ENCODE results near the gene PAPPA.

The PAPPA gene

DNA sequence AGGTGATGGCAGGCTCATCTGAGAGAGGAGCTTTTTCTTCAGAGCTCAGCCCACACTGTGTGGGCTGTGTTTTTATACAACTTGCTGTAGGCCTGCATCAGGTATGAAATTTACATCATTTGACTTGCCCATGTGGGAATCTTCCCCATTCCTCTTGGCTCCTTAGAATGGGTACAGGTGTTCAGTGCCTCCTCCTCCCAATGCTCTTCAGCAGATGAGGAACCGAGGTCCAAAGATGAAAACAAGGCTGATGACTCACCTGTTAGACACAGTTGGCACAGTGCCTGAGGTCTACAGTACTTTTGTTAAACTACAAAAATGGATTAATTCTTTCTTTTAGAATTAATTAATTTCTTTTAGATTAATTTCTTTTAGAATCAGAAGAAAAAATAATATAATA, 20.8 kb downstream of the PAPPA start:
- TF ChIP-seq ZNF184 (tag by site-specific recombination; IDR thresholded peaks at IDR 0.05): no peak
- 0 out of 2 replicates have a peak, but pooled peaks have one; percentile 18 for TF ChIP-seq EGR2 (tag by site-specific recombination; IDR thresholded peaks at IDR 0.05; ENCODE audit: low read depth)
- Histone ChIP-seq H3K27ac (ENCODE audit: extremely low read depth, low read depth, low read length) (no peak overlapping the region), H3K4me3 (ENCODE audit: low read depth, low read length) (no peak overlapping the region), H3K4me1 (ENCODE audit: control insufficient read depth, insufficient read depth, low read length) (no peaks in the 10 kb centered on the region), H3K9me3 (ENCODE audit: control insufficient read depth, insufficient read depth, low read depth, low read length) (no peaks in the 10 kb centered on the region), H3K36me3 (ENCODE audit: control insufficient read depth in 2 of 2, insufficient read depth in 1 of 2, low read length in 2 of 2) (no peaks in the 10 kb centered on the region)
- POLR2A ChIA-PET: no interaction called here
- CTCF ChIA-PET: no interaction called here

GRCh38 chr9:116175614-116176013, 22.0 kb downstream of the PAPPA start:
- no peak overlapping the region for H3K27ac ChIP-seq (ENCODE audit: extremely low read depth, low read depth, low read length)
- no peaks in the 10 kb centered on the region for H3K9me3 ChIP-seq (ENCODE audit: control insufficient read depth, insufficient read depth, low read depth, low read length)
- no peaks in the 10 kb centered on the region for H3K36me3 ChIP-seq (ENCODE audit: control insufficient read depth in 2 of 2, insufficient read depth in 1 of 2, low read length in 2 of 2)
- 0 out of 2 replicates have a peak, but pooled peaks cover 2% of the 10 kb centered on the region for H3K4me1 ChIP-seq (ENCODE audit: control insufficient read depth, insufficient read depth, low read length)
- ChIA-PET POLR2A (no interaction called here), CTCF (no interaction called here)
- no peak overlapping the region for H3K4me3 ChIP-seq (ENCODE audit: low read depth, low read length)
- TF ChIP-seq IKZF3 (tag by site-specific recombination; IDR thresholded peaks at IDR 0.05): no peak
- TF ChIP-seq, protein P1, sequence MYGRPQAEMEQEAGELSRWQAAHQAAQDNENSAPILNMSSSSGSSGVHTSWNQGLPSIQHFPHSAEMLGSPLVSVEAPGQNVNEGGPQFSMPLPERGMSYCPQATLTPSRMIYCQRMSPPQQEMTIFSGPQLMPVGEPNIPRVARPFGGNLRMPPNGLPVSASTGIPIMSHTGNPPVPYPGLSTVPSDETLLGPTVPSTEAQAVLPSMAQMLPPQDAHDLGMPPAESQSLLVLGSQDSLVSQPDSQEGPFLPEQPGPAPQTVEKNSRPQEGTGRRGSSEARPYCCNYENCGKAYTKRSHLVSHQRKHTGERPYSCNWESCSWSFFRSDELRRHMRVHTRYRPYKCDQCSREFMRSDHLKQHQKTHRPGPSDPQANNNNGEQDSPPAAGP (tag by site-specific recombination; IDR thresholded peaks at IDR 0.05): no peak

GRCh38 chr9:116178481-116179211, 25.1 kb downstream of the PAPPA start:
- Histone ChIP-seq H3K4me1 (ENCODE audit: control insufficient read depth, insufficient read depth, low read length) (peaks cover 4% of the 10 kb centered on the region; the same call in 1 of the 2 replicates), H3K9me3 (ENCODE audit: control insufficient read depth, insufficient read depth, low read depth, low read length) (no peaks in the 10 kb centered on the region), H3K36me3 (ENCODE audit: control insufficient read depth in 2 of 2, insufficient read depth in 1 of 2, low read length in 2 of 2) (no peaks in the 10 kb centered on the region), H3K4me3 (ENCODE audit: low read depth, low read length) (no peak overlapping the region), H3K27ac (ENCODE audit: extremely low read depth, low read depth, low read length) (no peak overlapping the region)
- TF ChIP-seq ZNF398 (tag by site-specific recombination; IDR thresholded peaks at IDR 0.05) (no peak), ZNF292 (tag by site-specific recombination; IDR thresholded peaks at IDR 0.05; ENCODE audit: borderline replicate concordance, low read depth) (no peak), ZNF157 (tag by site-specific recombination; IDR thresholded peaks at IDR 0.05) (no peak), ZNF521 (tag by site-specific recombination; IDR thresholded peaks at IDR 0.05) (no peak), ZNF184 (tag by site-specific recombination; IDR thresholded peaks at IDR 0.05) (no peak)
- TF ChIP-seq, protein P2, sequence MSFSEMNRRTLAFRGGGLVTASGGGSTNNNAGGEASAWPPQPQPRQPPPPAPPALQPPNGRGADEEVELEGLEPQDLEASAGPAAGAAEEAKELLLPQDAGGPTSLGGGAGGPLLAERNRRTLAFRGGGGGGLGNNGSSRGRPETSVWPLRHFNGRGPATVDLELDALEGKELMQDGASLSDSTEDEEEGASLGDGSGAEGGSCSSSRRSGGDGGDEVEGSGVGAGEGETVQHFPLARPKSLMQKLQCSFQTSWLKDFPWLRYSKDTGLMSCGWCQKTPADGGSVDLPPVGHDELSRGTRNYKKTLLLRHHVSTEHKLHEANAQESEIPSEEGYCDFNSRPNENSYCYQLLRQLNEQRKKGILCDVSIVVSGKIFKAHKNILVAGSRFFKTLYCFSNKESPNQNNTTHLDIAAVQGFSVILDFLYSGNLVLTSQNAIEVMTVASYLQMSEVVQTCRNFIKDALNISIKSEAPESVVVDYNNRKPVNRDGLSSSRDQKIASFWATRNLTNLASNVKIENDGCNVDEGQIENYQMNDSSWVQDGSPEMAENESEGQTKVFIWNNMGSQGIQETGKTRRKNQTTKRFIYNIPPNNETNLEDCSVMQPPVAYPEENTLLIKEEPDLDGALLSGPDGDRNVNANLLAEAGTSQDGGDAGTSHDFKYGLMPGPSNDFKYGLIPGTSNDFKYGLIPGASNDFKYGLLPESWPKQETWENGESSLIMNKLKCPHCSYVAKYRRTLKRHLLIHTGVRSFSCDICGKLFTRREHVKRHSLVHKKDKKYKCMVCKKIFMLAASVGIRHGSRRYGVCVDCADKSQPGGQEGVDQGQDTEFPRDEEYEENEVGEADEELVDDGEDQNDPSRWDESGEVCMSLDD (tag by site-specific recombination; IDR thresholded peaks at IDR 0.05): no peak
- TF ChIP-seq, protein P3, sequence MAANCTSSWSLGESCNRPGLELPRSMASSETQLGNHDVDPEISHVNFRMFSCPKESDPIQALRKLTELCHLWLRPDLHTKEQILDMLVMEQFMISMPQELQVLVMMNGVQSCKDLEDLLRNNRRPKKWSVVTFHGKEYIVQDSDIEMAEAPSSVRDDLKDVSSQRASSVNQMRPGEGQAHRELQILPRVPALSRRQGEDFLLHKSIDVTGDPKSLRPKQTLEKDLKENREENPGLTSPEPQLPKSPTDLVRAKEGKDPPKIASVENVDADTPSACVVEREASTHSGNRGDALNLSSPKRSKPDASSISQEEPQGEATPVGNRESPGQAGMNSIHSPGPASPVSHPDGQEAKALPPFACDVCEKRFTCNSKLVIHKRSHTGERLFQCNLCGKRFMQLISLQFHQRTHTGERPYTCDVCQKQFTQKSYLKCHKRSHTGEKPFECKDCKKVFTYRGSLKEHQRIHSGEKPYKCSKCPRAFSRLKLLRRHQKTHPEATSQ (tag by site-specific recombination; IDR thresholded peaks at IDR 0.05): no peak
- CTCF ChIA-PET: interaction anchor here (0.6 kb wide), 1 partner anchor 31 kb away, joined by 5 read pairs; no protein-coding TSS in a partner anchor
- POLR2A ChIA-PET: no interaction called here

All from HEK293 (cell line).